ENCODE results near the gene FKTN. TPM values are rescaled to one million over a fixed set of nuclear protein-coding genes. Genes with fewer than 3 reads are reported as not detected.

FKTN gene
- total and polyA plus RNA-seq, 2 donors (not counting 3 experiments of a cell fraction or from before 2014, with no cell fraction given) = 2.8 to 13.2 TPM

DNA sequence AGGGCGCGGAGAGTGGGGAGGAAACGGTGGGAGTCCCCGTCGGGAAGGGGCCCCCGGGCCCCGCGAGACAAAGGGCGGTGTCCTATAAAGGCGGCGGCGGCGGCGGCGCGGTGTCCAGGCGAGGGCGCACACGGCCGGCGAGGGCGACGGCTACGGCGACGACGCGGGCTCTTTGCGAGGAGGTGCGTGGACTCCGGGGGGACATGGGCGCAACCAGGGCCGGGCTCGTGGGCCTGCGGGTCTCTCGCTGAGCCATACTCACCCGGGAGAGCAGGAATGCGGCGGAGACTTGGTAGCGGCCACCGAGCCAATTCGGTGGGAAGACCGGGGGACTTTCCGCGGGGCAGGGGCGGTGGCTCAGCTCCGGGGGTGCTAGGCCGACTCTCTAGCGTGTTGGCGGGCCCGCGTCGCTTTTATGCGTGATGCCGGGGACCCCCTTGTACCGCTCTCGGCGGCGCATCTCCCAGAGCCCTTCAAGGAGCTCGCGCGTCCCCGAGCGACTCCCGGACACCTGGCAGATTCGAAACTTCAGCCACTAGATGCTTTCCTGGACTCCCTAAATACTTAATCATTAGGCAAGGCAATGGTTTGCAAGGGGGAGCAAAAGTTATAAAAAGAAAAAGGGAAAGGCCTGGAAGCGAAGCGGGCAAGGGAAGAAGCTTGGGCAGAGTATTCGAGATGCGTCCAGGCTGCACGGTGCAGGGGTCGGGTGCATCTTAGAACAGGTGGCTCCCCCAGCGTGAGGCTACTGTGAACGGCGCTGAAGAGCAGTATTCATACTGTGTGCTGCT is 98.4 kb downstream of the FKTN start:
- Histone ChIP-seq H3K4me3 (replicated peaks in 1 of 3; ENCODE audit: insufficient read depth in 1 of 3, low read depth in 1 of 3, low read length in 3 of 3) (peak overlapping the region in 2 of 3 experiments; percentile 12 to 44), H4K20me1 (replicated peaks; ENCODE audit: control insufficient read depth, extremely low read depth, insufficient read depth, low read length) (no peaks in the 10 kb centered on the region), H3K9me1 (replicated peaks; ENCODE audit: control insufficient read depth, extremely low read depth, insufficient read depth, low read length) (no peaks in the 10 kb centered on the region), H3K9me3 (replicated peaks; ENCODE audit: control insufficient read depth, insufficient read depth, low read length) (no peaks in the 10 kb centered on the region), H3K4me1 (ENCODE audit: control insufficient read depth, extremely low read depth, insufficient read depth, low read length) (peaks cover 3% of the 10 kb centered on the region), H3K79me2 (ENCODE audit: control insufficient read depth, insufficient read depth, low read length) (no peaks in the 10 kb centered on the region), H3K4me2 (ENCODE audit: insufficient read depth, low read length) (peak overlapping the region; percentile 41), H3K27me3 (ENCODE audit: control insufficient read depth in 2 of 2, insufficient read depth in 2 of 2, low read length in 2 of 2) (peaks cover 15 to 27% of the 10 kb centered on the region in 2 experiments), H2AFZ (ENCODE audit: low read depth, low read length) (peak overlapping the region; percentile 12), H3K9ac (replicated peaks; ENCODE audit: extremely low read depth, insufficient read depth, low read length) (no peak overlapping the region), H3K27ac (ENCODE audit: insufficient read depth, low read depth, low read length) (no peak overlapping the region), H3K36me3 (ENCODE audit: control insufficient read depth in 2 of 2, extremely low read depth in 1 of 2, insufficient read depth in 2 of 2, low read length in 2 of 2) (no peaks in the 10 kb centered on the region)
- BruUV-seq (replicated peaks) = no TSS peak
- FAIRE-seq (no peak), DNase-seq (ENCODE audit: low read depth, low spot score) (no peak)
- POLR2A ChIA-PET = no interaction called here
- intact Hi-C loops (cut with micrococcal nuclease) (loop anchor here (1.0 kb wide), 1 partner anchor 62 kb away; no protein-coding TSS in a partner anchor), dilution Hi-C loops (cut with MboI; ENCODE audit: extremely low pct_ligation_motif_present, low sequenced_read_pairs) (no loop called here)
- TF ChIP-seq, protein P1, sequence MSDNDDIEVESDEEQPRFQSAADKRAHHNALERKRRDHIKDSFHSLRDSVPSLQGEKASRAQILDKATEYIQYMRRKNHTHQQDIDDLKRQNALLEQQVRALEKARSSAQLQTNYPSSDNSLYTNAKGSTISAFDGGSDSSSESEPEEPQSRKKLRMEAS (IDR thresholded peaks at IDR 0.05; ENCODE audit: insufficient read depth, insufficient read length) = no peak
- TF ChIP-seq FOS (IDR thresholded peaks at IDR 0.05; ENCODE audit: borderline replicate concordance, insufficient read depth, low read length) = no peak
- no peak for TF ChIP-seq GATA2 (IDR thresholded peaks at IDR 0.05; ENCODE audit: insufficient read depth, insufficient read length, low read depth, low read length)
- no peak for TF ChIP-seq JUN (IDR thresholded peaks at IDR 0.05; ENCODE audit: borderline replicate concordance, insufficient read depth, insufficient read length, low read depth)
- no peak for TF ChIP-seq MYC (IDR thresholded peaks at IDR 0.05; ENCODE audit: low read depth, low read length)
- TF ChIP-seq EZH2 (IDR thresholded peaks at IDR 0.05; ENCODE audit: borderline replicate concordance, low read depth, low read length, severe bottlenecking) = peak; percentile 48
- no peak for TF ChIP-seq POLR2AphosphoS5 (IDR thresholded peaks at IDR 0.05; ENCODE audit: insufficient read depth, low read depth, low read length)
- TF ChIP-seq, protein P2, sequence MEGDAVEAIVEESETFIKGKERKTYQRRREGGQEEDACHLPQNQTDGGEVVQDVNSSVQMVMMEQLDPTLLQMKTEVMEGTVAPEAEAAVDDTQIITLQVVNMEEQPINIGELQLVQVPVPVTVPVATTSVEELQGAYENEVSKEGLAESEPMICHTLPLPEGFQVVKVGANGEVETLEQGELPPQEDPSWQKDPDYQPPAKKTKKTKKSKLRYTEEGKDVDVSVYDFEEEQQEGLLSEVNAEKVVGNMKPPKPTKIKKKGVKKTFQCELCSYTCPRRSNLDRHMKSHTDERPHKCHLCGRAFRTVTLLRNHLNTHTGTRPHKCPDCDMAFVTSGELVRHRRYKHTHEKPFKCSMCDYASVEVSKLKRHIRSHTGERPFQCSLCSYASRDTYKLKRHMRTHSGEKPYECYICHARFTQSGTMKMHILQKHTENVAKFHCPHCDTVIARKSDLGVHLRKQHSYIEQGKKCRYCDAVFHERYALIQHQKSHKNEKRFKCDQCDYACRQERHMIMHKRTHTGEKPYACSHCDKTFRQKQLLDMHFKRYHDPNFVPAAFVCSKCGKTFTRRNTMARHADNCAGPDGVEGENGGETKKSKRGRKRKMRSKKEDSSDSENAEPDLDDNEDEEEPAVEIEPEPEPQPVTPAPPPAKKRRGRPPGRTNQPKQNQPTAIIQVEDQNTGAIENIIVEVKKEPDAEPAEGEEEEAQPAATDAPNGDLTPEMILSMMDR (IDR thresholded peaks at IDR 0.05; ENCODE audit: extremely low read depth in 1 of 2, insufficient read depth in 1 of 2, low read depth in 1 of 2, low read length in 2 of 2) = peak in 1 of 2 donors; percentile 16
- CTCF ChIA-PET = interaction anchor here (0.7 to 2.1 kb wide), 7 partner anchors 8 to 64 kb away, joined by 3 to 12 read pairs (median 3); partner anchors contain the start of gene TMEM38B
